ENCODE data around the gene SPNS1.

The SPNS1 gene

GRCh38 chr16:28958216-28958615, 16.4 kb upstream of the SPNS1 start:
- Histone ChIP-seq H4K20me1 (ENCODE audit: insufficient read depth, low read length) (no peaks in the 10 kb centered on the region), H3K4me2 (ENCODE audit: low read length) (no peak overlapping the region), H3F3A (ENCODE audit: insufficient read depth, low read length) (no peaks in the 10 kb centered on the region), H3K4me1 (ENCODE audit: insufficient read depth, low read length, severe bottlenecking) (no peaks in the 10 kb centered on the region), H3K79me2 (ENCODE audit: insufficient read depth, low read length) (no peaks in the 10 kb centered on the region), H3K4me3 (ENCODE audit: low read depth, low read length, poor library complexity, severe bottlenecking) (no peak overlapping the region), H3K9ac (ENCODE audit: low read length) (no peak overlapping the region), H3K27me3 (ENCODE audit: insufficient read depth, low read length) (no peaks in the 10 kb centered on the region), H3K9me2 (ENCODE audit: low read depth, low read length) (no peaks in the 10 kb centered on the region), H3K9me3 (ENCODE audit: low read length) (no peaks in the 10 kb centered on the region), H3K36me3 (ENCODE audit: insufficient read depth, low read length) (peaks cover 95% of the 10 kb centered on the region), H3K27ac (ENCODE audit: low read depth, low read length, poor library complexity, severe bottlenecking) (no peak overlapping the region), H2AFZ (ENCODE audit: low read length) (no peak overlapping the region)
- TF ChIP-seq CTCF (IDR thresholded peaks at IDR 0.05; ENCODE audit: low read length) (no peak), EZH2 (IDR thresholded peaks at IDR 0.05; ENCODE audit: borderline replicate concordance, low read length) (no peak)

GRCh38 chr16:28958836-28959235, 15.7 kb upstream of the SPNS1 start:
- no peaks in the 10 kb centered on the region for H4K20me1 ChIP-seq (ENCODE audit: insufficient read depth, low read length)
- H3K27ac ChIP-seq (ENCODE audit: low read depth, low read length, poor library complexity, severe bottlenecking), result no peak overlapping the region
- no peak overlapping the region for H3K4me2 ChIP-seq (ENCODE audit: low read length)
- no peaks in the 10 kb centered on the region for H3K4me1 ChIP-seq (ENCODE audit: insufficient read depth, low read length, severe bottlenecking)
- no peaks in the 10 kb centered on the region for H3F3A ChIP-seq (ENCODE audit: insufficient read depth, low read length)
- H3K9ac ChIP-seq (ENCODE audit: low read length), result no peak overlapping the region
- no peak for TF ChIP-seq CTCF (IDR thresholded peaks at IDR 0.05; ENCODE audit: low read length)
- TF ChIP-seq EZH2 (IDR thresholded peaks at IDR 0.05; ENCODE audit: borderline replicate concordance, low read length), result no peak
- H3K79me2 ChIP-seq (ENCODE audit: insufficient read depth, low read length), result no peaks in the 10 kb centered on the region
- H2AFZ ChIP-seq (ENCODE audit: low read length), result no peak overlapping the region
- H3K36me3 ChIP-seq (ENCODE audit: insufficient read depth, low read length), result peaks cover 95% of the 10 kb centered on the region
- H3K9me3 ChIP-seq (ENCODE audit: low read length), result no peaks in the 10 kb centered on the region
- no peaks in the 10 kb centered on the region for H3K27me3 ChIP-seq (ENCODE audit: insufficient read depth, low read length)
- no peak overlapping the region for H3K4me3 ChIP-seq (ENCODE audit: low read depth, low read length, poor library complexity, severe bottlenecking)
- H3K9me2 ChIP-seq (ENCODE audit: low read depth, low read length), result no peaks in the 10 kb centered on the region

GRCh38 chr16:28964072-28964471, 10.5 kb upstream of the SPNS1 start:
- Histone ChIP-seq H3K36me3 (ENCODE audit: insufficient read depth, low read length) (peaks cover 60% of the 10 kb centered on the region), H3K79me2 (ENCODE audit: insufficient read depth, low read length) (no peaks in the 10 kb centered on the region), H3K9me2 (ENCODE audit: low read depth, low read length) (no peaks in the 10 kb centered on the region), H3K4me3 (ENCODE audit: low read depth, low read length, poor library complexity, severe bottlenecking) (no peak overlapping the region), H3K27ac (ENCODE audit: low read depth, low read length, poor library complexity, severe bottlenecking) (no peak overlapping the region), H3F3A (ENCODE audit: insufficient read depth, low read length) (no peaks in the 10 kb centered on the region), H3K4me1 (ENCODE audit: insufficient read depth, low read length, severe bottlenecking) (no peaks in the 10 kb centered on the region), H4K20me1 (ENCODE audit: insufficient read depth, low read length) (no peaks in the 10 kb centered on the region), H2AFZ (ENCODE audit: low read length) (no peak overlapping the region), H3K27me3 (ENCODE audit: insufficient read depth, low read length) (no peaks in the 10 kb centered on the region), H3K4me2 (ENCODE audit: low read length) (no peak overlapping the region), H3K9me3 (ENCODE audit: low read length) (no peaks in the 10 kb centered on the region), H3K9ac (ENCODE audit: low read length) (no peak overlapping the region)
- no peak for TF ChIP-seq EZH2 (IDR thresholded peaks at IDR 0.05; ENCODE audit: borderline replicate concordance, low read length)
- TF ChIP-seq CTCF (IDR thresholded peaks at IDR 0.05; ENCODE audit: low read length), result no peak
